NCI-H524 (cell line): Measurements from ENCODE around the gene CRABP1.
A peak's percentile ranks its signal among the peaks of the same experiment; 100 is the strongest.

Source experiments
- DNase-seq, 2 experiments: peaks; one replicate each; lab custom pipeline; 2025; lab: John Stamatoyannopoulos, UW

The CRABP1 gene

GRCh38 chr15:78347586-78348543 is 7.7 kb downstream of the CRABP1 start:
- DNase-seq: no peak

DNA sequence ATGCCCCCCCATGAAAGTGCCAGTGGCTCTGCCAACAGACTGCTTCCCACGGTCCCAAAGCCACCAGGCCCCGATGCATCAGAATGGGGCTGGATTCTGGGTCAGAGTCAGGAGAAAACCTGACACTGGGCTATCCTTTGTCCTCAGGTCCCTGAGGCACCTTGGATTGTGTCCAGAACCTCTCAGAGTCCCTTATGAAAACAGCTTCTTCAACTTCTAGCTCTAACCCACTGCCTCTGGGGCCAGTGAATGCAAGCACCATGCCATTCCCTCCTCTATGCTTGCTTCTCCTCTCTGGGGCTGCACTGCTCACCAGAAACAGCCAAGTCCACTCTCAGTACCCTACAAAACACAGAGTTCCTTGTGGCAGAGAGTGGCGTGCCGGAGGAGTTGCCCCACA is 9.9 kb downstream of the CRABP1 start:
- DNase-seq: no peak

- DNase-seq: no peak
Observed at GRCh38 chr15:78351539-78351938, 11.4 kb downstream of the CRABP1 start.

DNA sequence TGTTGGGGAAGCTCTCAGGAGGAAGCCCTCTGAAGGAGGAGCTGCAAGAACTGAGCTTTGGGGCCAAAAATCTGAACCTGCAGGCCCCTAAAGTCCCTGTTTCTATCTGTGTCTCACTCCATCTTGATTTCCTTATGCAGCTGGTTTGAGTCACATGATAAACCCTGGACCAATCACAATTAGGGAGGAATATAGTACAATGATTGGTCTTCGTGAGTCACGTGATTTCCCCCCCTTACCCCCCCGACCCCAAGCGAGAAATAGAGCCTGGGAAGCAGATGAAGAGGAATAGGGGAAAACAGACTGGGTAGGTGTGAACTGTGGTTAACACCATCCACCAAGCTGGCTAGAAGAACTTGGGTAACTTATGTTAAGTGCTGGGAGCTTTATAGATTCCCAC is 12.9 kb downstream of the CRABP1 start:
- peak; percentile 38 to 68 for DNase-seq

DNA sequence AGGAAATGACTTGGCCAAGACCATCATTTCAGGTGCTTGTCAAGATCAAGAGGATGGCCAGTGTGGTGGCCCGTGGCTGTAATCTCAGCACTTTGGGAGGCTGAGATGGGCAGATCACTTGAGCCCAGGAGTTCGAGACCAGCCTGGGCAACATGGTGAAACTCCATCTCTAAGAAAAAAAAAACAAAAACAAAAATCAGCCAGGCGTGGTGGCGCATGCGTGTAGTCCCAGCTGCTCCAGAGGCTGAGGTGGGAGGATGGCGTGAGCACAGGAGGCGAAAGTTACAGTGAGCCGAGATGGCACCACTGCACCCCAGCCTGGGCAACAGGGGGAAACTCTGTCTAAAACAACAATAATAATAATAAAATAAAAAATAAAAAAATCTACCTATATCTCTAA is 15.0 kb downstream of the CRABP1 start:
- no peak for DNase-seq

- DNase-seq: no peak
Observed at GRCh38 chr15:78358102-78358870, 18.1 kb downstream of the CRABP1 start.

DNA sequence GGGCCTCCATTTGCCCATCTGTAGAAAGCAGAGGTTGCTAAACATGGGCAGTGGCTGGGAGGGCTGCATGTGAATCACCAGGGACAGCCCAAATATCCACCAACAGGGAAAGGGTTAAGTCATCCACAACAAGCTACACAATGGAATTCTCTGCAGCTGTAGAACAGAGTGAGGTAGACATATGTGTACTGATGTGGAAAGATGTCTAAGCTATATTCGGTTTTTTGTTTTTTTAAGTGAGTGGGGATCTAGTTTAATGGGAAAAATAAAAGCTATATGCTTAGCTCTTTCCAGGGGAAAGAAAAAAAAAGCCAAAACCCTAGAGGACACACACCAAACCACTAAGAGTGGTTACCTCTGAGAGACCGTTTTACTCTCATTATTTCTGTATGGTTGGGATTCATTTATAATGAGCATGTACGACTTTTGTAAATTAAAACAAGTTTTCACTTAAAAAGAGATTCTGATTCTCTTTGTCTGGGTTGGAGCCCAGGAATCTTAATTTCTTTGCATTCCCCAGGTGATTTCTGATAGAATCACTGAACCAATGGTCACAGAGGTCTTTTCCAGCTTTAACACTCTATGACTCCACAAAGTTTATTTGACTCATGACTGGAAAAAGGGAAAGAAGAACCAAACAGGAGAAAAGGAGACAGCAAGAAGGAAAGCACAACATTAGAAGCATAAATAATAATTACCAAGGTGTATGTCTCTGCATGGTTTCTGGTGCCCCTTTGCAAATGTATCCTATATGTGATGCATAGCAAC is 19.1 kb downstream of the CRABP1 start:
- DNase-seq: no peak

- DNase-seq: peak; percentile 13 to 70
Observed at GRCh38 chr15:78360367-78360801, 20.2 kb downstream of the CRABP1 start.

DNA sequence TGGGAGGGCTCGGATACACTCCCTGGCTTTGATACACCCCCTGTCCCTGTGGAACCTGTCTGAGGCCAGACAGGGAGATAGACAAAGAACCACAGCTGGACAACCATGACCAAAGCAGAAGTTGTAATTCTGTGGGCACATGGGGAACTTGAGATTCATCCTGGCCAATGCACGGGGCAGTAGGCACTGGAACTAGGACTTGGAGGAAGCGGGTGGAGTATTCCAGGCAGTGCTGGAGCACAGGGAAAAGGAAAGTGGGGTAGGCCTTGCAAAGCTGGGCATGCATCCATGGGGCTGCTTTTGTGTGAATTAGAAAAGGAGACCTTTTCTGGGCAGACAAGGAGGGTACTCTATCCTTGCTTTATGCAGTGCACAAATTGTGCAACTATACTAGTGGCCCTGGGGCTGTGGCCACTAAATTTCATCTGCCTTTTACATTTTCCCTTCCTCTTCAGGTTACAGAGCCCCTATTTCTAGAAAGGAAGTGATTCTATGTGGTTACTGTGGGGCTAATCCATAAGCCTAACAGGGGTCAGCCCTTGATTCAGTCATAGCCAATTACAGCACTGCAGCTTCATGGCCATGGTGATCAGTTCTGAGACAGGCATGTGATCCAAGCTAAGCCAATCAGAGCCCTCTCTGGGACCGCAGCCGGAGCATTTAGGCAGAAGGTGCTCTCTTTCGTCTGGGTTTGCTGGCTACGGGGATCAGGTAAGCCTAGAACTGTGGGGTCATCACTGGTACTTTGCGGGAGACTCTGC is 21.0 kb downstream of the CRABP1 start:
- no peak for DNase-seq

- DNase-seq: no peak
Observed at GRCh38 chr15:78361771-78362506, 21.8 kb downstream of the CRABP1 start.

DNA sequence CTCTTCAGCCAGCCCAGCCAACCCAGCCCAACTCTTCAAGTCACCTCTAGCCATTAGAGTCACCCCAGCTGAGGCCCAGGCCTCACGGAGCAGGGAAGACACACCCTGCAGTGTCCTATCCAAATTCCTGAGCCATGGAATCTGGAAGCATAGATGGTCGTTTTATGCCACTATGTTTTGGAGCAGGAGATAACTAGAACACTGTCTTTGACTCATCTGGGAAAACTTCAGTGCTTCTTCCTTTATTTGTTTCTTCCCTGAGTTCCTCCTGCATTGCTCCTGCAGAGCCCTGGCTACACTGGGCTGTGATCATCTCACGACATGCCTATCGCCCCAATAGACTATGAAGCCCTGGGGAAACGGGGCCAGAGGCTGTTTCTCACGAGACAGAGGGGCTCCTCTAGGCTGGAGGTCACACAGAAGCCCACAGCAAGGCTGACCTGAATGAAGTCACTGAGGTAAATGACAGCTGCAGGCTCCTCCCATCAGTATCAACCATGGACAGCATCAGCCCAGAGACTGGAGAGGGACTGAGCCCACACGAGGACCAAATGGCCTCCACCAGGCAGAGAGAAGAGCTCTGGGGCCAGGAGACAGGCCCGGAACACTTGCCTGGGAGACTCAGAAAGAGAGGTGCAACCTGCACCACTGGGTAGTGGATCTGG is 22.7 kb downstream of the CRABP1 start:
- no peak for DNase-seq

DNA sequence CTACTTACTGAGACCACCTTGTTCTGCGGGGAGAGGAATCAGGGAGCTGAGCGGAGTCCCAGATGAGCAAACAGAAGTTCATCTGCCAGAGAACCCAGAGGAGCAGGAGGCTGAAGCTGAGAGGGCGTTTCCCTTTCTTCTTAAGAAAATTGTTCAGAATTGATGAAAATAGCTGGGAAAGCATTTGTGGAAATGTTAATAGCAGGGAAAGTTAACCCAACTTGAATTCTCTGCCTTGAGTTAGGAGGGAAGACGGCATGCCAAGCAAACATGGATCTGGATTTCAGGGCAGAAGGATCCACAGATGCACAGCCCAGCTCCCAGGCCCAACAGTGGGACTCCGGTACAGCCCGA is 23.2 kb downstream of the CRABP1 start:
- DNase-seq: no peak

DNA sequence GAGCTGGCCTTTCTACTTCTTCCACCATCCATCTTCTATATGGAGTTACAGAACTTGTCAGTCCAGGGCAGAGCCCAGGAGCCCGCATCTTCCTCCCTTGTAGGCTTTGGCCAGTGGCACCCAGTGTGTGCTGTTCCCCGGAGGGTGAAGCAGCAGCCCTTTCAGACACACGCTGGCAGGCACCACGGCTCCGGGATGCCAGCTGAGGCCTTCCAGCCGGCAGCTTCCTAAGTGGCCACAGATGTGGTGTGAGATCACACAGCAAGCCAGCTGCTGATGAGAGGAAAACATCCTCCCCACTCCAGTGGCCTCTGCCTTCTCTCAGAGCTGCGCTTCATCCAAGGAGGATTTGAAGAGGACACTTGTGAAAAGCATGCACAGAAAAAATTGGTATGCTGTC is 24.1 kb downstream of the CRABP1 start:
- peak; percentile 65 to 92 for DNase-seq

DNA sequence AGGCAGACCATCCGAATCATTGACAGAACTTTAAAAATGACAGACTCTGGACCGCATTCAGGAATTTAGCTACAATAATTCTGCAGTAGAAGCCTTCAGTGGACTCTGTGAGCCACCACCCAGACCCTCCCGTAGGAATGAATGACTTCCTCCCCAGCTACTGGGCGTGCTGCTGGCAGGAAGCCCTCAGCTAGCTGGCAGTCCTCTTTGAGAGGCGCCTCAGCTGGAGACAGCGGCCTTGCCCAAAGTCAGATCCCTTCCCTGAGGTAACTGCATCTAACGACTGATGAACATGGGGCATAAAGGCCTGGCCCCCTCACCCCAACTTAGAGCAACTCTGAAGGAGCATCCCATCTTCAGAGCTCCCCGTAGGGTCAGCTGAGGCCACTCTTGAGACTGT is 25.8 kb downstream of the CRABP1 start:
- no peak for DNase-seq

GRCh38 chr15:78366342-78366741 is 26.2 kb downstream of the CRABP1 start:
- DNase-seq: no peak

DNA sequence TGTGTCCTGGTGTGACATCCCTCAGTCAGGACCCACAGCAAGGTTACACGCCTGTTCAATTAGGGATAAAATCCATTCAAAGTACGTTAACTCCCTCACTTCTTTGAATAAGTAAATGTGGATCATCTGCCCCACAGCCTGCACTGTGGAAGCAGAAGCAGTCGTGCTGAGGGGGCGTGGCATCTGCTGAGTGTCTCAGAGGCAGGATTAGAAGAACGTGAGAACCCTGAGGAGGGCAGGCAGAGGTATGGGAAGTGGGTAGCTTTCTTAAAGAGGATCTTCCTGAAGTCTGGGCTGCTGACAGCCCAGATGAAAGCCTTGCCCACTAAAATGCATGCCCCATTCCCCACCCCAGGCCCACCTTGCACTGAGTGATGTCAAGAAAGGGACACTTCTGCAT is 28.5 kb downstream of the CRABP1 start:
- DNase-seq: peak; percentile 49 to 75

DNA sequence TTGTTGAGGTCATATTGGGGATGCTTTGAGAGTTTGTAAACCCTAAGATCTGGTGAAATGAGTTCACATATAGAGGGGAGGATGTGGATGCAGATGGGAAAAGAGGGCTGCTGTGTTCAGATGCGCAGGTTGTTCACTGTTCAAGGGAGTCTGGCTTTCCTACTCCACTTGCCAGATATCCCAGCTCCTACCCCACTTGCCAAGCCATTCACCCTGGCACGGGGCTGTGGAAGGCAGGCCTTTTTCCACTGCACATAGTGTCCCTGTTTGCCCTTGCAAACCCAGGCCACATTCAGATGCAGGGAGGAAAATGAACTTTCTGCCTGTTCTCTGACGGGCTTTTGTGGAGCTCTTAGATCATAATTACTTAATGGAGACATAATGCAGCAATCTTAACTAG is 29.0 kb downstream of the CRABP1 start:
- no peak for DNase-seq

- peak in 1 of 2 experiments; percentile 17 for DNase-seq
Observed at GRCh38 chr15:78370013-78370412, 29.9 kb downstream of the CRABP1 start.

GRCh38 chr15:78372880-78373279 is 32.7 kb downstream of the CRABP1 start:
- DNase-seq: no peak
